Bronchial epithelial cell (primary cell): ENCODE data around the gene LOXL3. TPM values are rescaled to one million over a fixed set of nuclear protein-coding genes. Genes with fewer than 3 reads are reported as not detected.

Experiments used
- DNase-seq: peaks from one replicate; pipeline ENCODE4 v3.0.0-alpha.2; 2010; ENCODE audit warnings: low read depth
- FAIRE-seq: peaks from 2 replicates; lab custom pipeline; 2011; peaks lifted over from hg19 to GRCh38; lab: Jason Lieb, UNC
- H3K27me3 ChIP-seq: 2 replicates; pipeline ENCODE4 v1.5.1; 2011; ENCODE audit warnings: low read length; ENCODE audit not compliant: control insufficient read depth, insufficient read depth
- H3K36me3 ChIP-seq: 2 replicates; pipeline ENCODE4 v1.5.1; 2011; ENCODE audit warnings: low read length; ENCODE audit not compliant: control insufficient read depth, insufficient read depth
- H3K4me3 ChIP-seq: 2 replicates; pipeline ENCODE4 v1.5.1; 2011; ENCODE audit warnings: mild to moderate bottlenecking, low read depth, low read length, control low read depth
- CTCF ChIP-seq: IDR thresholded peaks from 2 replicates; pipeline ENCODE4 v1.5.1; 2011; ENCODE audit warnings: mild to moderate bottlenecking, moderate library complexity, low read length, control low read depth, inconsistent platforms; ENCODE audit not compliant: insufficient read depth, severe bottlenecking
- total RNA-seq: library from RNA; depleted of rRNA; stranded (reverse); fragments of >200 nt; gene quantifications from 2 replicates; pipeline ENCODE4 v1.2.1, GENCODE V29; 2014

Gene LOXL3
- total RNA-seq, 1 donor from 2014 or later = 0.53 TPM

GRCh38 chr2:74569686-74570085 lies 15.9 kb upstream of the LOXL3 start:
- Histone ChIP-seq H3K36me3 (no peaks in the 10 kb centered on the region), H3K4me3 (no peak overlapping the region), H3K27me3 (no peaks in the 10 kb centered on the region)
- no peak for TF ChIP-seq CTCF
- no peak for DNase-seq
- no peak for FAIRE-seq

- no peaks in the 10 kb centered on the region for H3K27me3 ChIP-seq
Measured at GRCh38 chr2:74567881-74568280, 14.1 kb upstream of the LOXL3 start.

GRCh38 chr2:74566754-74567085 lies 13.0 kb upstream of the LOXL3 start:
- DNase-seq = peak; percentile 56
- Histone ChIP-seq H3K4me3 (no peak overlapping the region), H3K36me3 (no peaks in the 10 kb centered on the region), H3K27me3 (no peaks in the 10 kb centered on the region)
- TF ChIP-seq CTCF = no peak
- FAIRE-seq = no peak

More at GRCh38 chr2:74567881-74568280, 14.1 kb upstream of the LOXL3 start:
- DNase-seq (peak; percentile 69), FAIRE-seq (no peak)
- H3K36me3 ChIP-seq = no peaks in the 10 kb centered on the region
- no peak overlapping the region for H3K4me3 ChIP-seq
- TF ChIP-seq CTCF = no peak

GRCh38 chr2:74566076-74566753 lies 12.5 kb upstream of the LOXL3 start:
- H3K27me3 ChIP-seq = no peaks in the 10 kb centered on the region
- FAIRE-seq (no peak), DNase-seq (no peak)
- H3K36me3 ChIP-seq = no peaks in the 10 kb centered on the region
- H3K4me3 ChIP-seq = no peak overlapping the region
- TF ChIP-seq CTCF = no peak

- H3K36me3 ChIP-seq = no peaks in the 10 kb centered on the region
- H3K27me3 ChIP-seq = no peaks in the 10 kb centered on the region
- no peak overlapping the region for H3K4me3 ChIP-seq
- no peak for TF ChIP-seq CTCF
- DNase-seq (peak; percentile 64), FAIRE-seq (no peak)
Measured at GRCh38 chr2:74564222-74564621, 10.5 kb upstream of the LOXL3 start.
